GM19193 (cell line): ENCODE results near the gene ANKFY1.

ENCODE experiments used
- POLR2A ChIP-seq: IDR thresholded peaks from 4 replicates; pipeline ENCODE4 v1.6.1; 2011; ENCODE audit not compliant: insufficient read depth, insufficient read length; ENCODE audit errors: extremely low read depth

Gene ANKFY1, protein sequence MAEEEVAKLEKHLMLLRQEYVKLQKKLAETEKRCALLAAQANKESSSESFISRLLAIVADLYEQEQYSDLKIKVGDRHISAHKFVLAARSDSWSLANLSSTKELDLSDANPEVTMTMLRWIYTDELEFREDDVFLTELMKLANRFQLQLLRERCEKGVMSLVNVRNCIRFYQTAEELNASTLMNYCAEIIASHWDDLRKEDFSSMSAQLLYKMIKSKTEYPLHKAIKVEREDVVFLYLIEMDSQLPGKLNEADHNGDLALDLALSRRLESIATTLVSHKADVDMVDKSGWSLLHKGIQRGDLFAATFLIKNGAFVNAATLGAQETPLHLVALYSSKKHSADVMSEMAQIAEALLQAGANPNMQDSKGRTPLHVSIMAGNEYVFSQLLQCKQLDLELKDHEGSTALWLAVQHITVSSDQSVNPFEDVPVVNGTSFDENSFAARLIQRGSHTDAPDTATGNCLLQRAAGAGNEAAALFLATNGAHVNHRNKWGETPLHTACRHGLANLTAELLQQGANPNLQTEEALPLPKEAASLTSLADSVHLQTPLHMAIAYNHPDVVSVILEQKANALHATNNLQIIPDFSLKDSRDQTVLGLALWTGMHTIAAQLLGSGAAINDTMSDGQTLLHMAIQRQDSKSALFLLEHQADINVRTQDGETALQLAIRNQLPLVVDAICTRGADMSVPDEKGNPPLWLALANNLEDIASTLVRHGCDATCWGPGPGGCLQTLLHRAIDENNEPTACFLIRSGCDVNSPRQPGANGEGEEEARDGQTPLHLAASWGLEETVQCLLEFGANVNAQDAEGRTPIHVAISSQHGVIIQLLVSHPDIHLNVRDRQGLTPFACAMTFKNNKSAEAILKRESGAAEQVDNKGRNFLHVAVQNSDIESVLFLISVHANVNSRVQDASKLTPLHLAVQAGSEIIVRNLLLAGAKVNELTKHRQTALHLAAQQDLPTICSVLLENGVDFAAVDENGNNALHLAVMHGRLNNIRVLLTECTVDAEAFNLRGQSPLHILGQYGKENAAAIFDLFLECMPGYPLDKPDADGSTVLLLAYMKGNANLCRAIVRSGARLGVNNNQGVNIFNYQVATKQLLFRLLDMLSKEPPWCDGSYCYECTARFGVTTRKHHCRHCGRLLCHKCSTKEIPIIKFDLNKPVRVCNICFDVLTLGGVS

DNA sequence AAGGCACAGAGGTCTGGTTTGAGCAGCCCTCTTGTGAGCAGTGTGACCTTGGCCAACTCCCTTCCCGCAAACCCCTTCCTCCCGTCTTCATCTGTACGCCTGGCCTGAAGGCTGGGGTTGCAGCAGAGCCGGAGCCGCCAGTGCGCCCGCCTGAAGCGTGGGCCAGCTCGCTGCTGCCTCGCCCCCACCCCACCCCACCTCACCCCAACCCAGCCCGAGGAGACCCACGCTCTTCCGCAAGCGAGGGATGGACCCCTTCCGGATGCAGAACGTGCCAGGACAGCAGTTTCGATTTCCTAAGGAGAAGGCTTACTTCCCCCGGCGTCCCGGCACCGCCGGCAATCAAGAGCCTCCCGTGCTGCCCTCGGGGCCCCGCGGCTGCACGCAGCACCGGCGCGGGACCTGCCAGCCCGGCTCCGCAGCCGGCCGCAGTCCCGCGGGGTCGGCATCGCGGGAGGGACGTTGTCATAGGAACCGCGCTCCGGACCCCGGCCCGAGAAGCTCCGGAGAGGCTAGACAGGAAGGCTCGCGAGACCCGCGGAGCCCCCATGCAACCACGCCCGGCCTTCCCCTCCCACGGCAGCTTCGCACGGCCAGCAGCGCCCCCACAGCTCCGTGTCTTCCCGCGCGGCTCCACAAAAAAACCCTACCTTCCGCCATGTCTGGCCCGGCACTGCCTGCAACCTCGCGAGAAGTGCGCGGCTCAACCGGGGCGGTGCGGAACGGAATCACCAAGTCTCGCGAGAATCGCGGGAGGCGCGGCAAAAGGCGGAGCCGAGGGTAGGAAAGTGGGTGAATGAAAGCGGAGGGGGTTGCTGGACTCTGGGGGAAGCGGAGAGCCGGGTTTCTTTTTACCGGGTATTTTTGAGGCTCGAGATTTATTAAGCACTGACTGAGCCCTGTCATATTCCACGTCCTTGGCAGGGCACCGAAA, at the start of gene ANKFY1:
TSS of gene ANKFY1 (minus strand) at position 698 of the 934 bp plus-strand sequence. CDS start at position 660, 38 bp downstream.
- peak; percentile 84 for TF ChIP-seq POLR2A

DNA sequence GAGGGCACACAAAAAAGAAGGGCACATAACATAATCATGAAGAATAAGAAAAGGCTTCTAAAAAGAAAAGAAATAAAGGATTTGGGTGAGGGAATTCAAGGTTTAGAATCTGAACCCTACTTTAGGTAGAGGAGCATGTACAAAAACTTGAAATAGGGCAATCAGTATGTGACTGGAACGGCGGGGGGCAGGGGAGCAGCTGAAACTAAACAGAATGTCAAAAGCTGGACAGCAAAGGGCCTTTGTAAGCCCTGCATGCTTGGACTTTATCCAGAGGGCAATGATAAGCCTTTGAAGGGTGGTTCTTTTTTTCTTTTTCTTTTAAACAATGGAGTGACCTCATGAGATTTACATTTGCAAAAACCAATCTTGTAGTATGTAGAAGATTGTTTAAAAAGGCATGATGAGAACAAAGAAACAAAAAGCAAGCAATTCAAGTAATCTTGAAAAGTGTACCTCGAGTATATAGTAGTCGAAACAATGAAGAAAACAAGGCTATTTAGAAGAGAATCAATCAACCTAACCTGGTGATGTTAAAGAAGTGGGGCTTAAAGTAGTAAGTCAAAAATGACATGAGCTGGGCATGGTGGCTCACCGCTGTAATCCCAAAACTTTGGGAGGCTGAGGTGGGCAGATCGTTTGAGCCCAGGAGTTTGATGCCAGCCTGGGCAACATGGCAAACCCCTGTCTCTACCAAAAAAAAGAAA, 46.7 kb upstream of the ANKFY1 start:
- TF ChIP-seq POLR2A = no peak

DNA sequence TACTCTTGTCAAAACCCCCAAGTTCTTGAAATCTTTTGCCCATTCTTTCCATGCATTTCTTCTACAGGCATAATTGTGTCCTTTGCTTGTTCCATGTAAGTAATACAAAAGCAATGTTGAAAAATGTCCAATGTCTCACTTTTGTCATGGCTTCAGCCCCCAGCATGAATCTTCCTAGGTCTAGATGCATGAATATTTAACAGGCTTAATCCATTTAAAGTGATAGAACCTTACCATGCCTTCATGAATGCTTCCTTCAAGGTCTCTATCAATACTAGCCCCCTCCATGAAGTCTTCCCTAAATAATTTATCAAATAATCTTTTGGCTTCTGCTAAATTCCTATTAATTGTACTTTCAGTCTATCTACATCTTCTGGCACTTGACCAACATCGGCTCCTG, 46.1 kb upstream of the ANKFY1 start:
- TF ChIP-seq POLR2A = no peak

DNA sequence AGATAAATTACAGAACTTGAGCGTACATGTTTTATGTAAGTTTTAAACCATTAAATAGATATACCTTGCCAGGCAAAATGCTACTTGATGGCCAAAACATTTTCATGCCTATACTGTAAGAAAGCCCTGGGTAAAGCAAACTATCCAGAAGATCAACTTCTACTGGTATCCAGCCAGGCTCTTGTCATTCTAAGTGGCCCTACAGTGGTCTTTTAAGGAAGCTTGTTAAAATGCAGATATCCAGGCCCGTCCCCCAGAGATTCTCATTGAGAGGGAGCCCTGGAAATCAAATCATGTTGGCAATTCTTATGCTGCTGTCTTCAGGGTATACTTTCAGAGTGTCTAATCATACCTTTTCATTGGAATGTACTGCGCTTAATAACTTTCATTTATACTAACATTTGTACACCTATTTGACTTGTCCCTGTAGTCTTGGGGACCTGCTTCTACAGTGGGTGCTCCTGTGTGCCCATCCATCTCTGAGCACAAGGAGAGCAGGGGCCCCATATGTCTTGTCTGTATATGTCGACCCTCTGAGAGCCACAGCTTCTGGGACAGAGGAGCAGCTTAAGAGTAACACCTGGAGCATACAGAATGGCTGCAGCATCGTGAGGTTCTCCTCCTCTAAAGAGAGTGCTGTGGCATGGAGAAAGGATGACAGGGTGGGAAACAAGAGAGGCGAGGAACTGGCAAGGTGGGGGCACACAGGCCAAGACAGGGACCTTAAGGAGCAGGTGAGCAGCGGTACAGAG, 43.6 kb upstream of the ANKFY1 start:
- no peak for TF ChIP-seq POLR2A

DNA sequence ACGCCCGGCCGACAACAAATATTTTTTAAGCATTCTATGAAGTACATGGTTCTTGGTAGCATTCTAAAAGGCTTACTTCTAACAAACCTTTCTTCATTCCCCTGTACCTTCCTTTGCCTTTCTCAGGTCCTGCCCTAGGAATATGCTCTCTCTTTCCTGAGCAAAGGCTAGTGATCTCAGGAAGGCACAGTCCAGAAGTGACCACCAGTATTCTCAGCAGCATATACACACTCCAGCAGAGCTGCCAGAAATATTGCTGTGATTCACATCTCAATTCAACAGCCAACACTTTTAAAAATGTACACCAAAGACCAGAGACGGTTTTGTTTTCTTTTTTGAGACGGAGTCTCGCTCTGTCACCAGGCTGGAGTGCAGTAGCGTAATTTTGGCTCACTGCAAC, 41.4 kb upstream of the ANKFY1 start:
- TF ChIP-seq POLR2A = no peak

DNA sequence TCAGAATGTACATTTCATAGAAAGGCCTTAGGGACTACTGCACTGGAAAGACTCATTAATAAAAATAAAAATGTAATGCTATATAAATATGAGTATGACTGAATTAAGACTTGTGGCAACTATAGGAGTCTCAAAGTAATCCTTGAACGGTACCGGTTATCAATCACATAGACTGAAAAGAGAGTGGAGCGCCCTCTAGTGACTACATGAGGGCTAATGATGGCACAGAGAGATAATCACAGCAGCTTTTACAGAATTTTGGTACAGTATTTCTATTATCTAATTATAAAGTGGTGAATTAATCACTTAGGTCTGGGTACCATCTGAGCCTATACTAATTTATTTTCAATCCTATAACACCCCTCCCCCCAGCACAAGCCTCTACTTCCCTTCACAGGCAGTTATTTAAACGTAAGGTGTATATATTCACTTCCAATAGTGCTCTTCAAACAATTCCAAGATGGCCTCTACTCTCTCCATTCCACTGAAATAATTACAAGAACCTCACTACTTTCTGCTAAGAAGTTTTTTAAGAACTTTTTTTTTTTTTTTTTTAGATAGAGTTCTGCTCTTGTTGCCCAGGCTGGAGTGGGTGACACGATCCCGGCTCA, 40.7 kb upstream of the ANKFY1 start:
- no peak for TF ChIP-seq POLR2A

DNA sequence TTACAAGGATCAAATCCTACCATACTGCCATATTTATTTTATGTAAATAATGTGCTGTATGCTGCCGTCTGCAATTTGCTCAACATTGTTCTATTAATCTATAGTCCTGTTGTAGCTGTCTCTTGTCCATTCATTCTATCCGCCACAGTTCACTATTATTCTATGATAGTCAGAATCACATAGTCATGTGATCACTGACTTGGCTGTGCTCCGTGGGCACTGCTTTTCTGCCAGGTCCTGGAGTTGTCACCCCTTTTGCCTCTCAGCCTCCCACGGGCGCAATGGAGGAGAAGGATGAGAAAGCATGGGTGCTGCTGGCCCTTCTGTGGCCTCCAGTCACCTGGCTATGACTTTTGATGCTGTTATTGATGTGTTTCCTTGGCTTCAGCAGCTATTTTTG, 37.3 kb upstream of the ANKFY1 start:
- TF ChIP-seq POLR2A = no peak

DNA sequence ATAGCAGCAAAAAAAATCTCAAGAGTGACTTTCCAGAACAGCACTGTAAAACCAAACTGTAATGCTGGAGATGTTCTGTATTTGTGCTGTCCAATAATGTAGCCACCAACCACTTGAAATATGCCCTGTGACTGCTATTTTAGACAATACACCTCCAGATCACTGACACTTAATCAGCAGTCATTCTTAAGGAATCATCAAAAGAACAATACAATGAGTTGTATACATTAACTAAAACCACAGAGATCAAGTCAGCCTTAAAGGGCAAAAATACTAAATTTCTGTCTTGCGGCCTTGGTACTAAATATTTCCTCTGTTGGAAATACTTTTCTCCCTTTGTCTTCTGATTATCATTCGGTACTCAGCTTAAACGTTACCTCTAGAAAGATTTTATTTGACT, 33.6 kb upstream of the ANKFY1 start:
- no peak for TF ChIP-seq POLR2A

DNA sequence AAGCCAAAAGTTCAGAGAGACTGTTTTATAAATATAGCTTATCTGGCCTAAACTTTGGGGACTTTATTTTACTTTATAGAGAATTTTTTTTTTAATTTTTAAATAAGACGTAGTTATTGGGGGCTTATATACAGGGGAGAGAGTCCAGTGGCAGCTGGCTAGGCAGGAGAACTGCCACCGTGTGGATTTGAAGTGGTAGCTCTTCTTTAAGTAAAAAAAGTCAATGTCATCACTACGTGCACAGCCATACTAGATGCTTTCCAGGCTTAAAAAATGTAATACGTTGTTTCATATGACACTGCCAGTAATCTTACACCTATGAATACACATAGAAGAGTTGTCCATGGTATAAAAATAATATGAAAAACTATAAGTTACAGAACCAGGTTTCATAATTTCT, 31.9 kb upstream of the ANKFY1 start:
- no peak for TF ChIP-seq POLR2A

DNA sequence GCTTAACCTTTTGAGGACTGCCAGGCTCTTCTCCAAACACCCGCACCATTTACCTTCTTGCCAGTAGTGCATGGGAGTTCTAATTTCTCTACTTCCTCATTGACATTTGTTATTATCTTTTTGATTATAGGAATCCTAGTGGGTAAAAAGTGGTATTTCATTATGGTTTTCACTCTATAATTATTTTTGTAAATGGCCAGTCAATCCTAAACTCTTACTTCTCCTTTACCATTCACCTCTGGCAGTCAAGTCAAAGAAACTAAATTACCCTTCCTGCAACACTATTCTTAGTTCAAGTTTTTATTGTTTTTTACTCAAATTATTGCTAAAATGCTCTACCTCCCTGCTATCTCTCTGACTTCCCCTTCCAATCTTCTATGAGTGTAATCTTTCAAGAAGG, 29.8 kb upstream of the ANKFY1 start:
- TF ChIP-seq POLR2A = no peak

DNA sequence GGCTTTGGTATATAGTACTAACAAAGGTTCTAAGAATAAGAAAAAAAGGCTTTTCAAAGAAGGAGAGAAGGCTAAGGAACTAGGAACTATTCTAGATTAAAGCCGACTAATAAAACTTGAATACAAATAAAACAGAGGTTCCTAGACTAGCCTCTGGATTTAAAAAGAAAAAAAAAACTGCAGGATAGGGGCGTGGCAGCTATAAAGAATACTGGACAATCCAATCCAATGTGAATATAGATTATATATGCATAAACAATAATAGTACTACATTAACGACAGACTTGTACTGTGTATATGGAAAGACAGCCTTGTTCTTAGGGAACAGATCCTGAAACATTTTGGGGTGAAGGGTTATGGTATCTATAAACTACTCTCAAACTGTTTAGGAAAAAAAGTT, 23.9 kb upstream of the ANKFY1 start:
- TF ChIP-seq POLR2A = no peak

DNA sequence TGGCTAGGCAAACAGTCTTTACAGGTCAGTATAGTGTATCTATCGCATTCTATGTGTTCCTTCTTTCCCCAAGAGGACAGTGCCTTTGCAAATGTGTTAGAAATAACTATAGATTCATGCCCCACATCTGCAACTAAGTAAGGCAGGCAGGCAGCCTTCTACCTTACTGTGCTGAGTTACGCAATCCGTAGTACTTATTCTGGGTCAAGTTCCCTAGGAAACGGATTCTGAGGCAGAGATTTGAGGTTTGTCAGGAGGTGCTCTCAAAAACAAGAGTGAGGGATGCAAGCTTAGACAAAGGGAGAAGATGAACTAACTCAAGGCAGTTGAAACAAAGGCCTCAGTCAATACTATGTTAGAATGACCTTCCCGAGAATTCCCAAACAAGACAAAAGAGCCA, 12.7 kb upstream of the ANKFY1 start:
- no peak for TF ChIP-seq POLR2A

DNA sequence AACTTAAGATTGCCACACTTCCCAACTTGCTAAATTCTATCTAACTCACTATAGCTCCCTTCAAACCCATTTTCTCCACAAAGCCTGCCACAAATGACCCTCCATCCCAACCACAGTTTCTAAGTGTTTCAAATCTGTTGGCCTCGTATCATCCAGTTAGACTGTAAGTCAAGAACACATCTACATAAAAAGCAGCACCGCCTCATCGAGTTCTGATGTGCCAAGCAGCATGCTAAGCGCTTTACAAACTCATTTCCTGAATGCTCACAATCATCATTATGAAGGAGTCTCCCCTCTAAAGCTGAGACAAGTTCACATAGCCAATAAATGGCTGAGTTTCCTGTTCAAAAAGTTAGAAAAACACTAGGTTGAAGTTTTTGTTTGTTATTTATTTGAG, 9.2 kb upstream of the ANKFY1 start:
- no peak for TF ChIP-seq POLR2A
